GM12892 (cell line): ENCODE measurements around the gene FOXK2.

Experiments used
- POLR2A ChIP-seq: IDR thresholded peaks from 2 replicates; pipeline ENCODE4 v1.6.1; 2011; ENCODE audit warnings: low read depth, low read length, control low read depth
- POLR2AphosphoS5 ChIP-seq: IDR thresholded peaks from 2 replicates; pipeline ENCODE4 v1.6.1; 2011; ENCODE audit warnings: low read depth, low read length, control low read depth
- TAF1 ChIP-seq: IDR thresholded peaks from 2 replicates; pipeline ENCODE4 v1.6.1; 2011; ENCODE audit warnings: low read depth, mild to moderate bottlenecking, control low read depth, low read length, borderline replicate concordance

DNA sequence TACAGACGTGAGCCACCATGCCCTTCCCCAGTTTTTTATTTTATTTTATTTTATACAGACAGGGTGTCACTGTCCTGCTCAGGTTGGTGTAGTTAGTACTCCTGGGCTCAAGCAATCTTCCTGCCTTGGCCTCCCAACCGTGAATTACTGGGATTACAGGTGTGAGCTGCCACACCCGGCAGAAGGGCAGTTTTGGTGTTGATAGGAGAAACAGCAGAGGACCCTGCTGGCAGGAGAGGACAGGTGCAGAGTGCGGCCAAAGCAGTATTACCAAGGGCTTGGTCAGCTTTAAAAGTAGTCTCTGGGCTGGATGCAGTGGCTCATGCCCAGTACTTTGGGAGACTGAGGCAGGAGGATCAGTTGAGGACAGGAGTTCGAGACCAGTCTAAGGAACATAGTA is 22.9 kb downstream of the FOXK2 start:
- TF ChIP-seq POLR2AphosphoS5 (no peak), POLR2A (no peak), TAF1 (no peak)
